ENCODE results near the gene GALNS.

DNA sequence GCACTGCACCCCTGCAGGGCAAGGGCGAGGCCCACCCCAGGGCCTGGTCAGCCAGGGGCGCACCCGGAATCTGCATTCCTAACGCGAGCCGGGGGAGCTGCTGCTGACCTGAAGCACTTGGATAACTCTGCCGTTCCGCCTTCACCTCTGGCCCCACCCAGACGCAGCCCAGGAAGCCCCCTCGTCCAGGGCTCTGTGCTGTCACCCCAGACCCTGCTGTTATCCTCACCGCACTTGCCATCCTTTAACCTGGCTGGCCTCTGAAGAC, 23.0 kb upstream of the GALNS start:
- TF ChIP-seq, protein P1, sequence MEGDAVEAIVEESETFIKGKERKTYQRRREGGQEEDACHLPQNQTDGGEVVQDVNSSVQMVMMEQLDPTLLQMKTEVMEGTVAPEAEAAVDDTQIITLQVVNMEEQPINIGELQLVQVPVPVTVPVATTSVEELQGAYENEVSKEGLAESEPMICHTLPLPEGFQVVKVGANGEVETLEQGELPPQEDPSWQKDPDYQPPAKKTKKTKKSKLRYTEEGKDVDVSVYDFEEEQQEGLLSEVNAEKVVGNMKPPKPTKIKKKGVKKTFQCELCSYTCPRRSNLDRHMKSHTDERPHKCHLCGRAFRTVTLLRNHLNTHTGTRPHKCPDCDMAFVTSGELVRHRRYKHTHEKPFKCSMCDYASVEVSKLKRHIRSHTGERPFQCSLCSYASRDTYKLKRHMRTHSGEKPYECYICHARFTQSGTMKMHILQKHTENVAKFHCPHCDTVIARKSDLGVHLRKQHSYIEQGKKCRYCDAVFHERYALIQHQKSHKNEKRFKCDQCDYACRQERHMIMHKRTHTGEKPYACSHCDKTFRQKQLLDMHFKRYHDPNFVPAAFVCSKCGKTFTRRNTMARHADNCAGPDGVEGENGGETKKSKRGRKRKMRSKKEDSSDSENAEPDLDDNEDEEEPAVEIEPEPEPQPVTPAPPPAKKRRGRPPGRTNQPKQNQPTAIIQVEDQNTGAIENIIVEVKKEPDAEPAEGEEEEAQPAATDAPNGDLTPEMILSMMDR (IDR thresholded peaks at IDR 0.05), result no peak
- TF ChIP-seq POLR2A (IDR thresholded peaks at IDR 0.05) (no peak), POLR2AphosphoS5 (IDR thresholded peaks at IDR 0.05) (no peak)
